GM23338 (cell line): Measurements from ENCODE around the gene DMRTB1.

ENCODE experiments used
- CREB1 ChIP-seq: fragments of 250-450 bp; sonication (Bioruptor Pico); IDR thresholded peaks from 2 replicates; pipeline ENCODE4 v1.5.0; 2020; ENCODE audit warnings: low read depth, mild to moderate bottlenecking, moderate library complexity
- CTCF ChIP-seq, 2 experiments: fragments of 200-600 bp in 1 of 2; sonication (generic) in 1 of 2; conservative IDR thresholded peaks; 2 replicates each; pipeline versions ENCODE4 v1.5.1 to v1.6.1; 2016 to 2017; ENCODE audit warnings: antibody characterized with exemption in 2 of 2, low read depth in 2 of 2, mild to moderate bottlenecking in 2 of 2, moderate library complexity in 1 of 2
- EZH2 ChIP-seq: fragments of 200-600 bp; sonication (generic); IDR thresholded peaks from one replicate; pipeline ENCODE4 v1.8.0; 2017; ENCODE audit warnings: antibody characterized with exemption, mild to moderate bottlenecking, low read depth; ENCODE audit not compliant: unreplicated experiment
- EZH2phosphoT487 ChIP-seq: fragments of 200-600 bp; sonication (generic); IDR thresholded peaks from one replicate; pipeline ENCODE4 v1.8.1; 2018; ENCODE audit warnings: antibody characterized with exemption; ENCODE audit not compliant: unreplicated experiment
- JUNB ChIP-seq: IDR thresholded peaks from one replicate; pipeline ENCODE4 v1.6.1; 2016; ENCODE audit warnings: antibody characterized with exemption; ENCODE audit not compliant: unreplicated experiment
- POLR2AphosphoS5 ChIP-seq: IDR thresholded peaks from 2 replicates; pipeline ENCODE4 v1.6.1; 2016; ENCODE audit warnings: antibody characterized with exemption, low read depth
- REST ChIP-seq: IDR thresholded peaks from one replicate; pipeline ENCODE4 v1.6.1; 2018; ENCODE audit warnings: antibody characterized with exemption; ENCODE audit not compliant: unreplicated experiment

- TF ChIP-seq EZH2 (no peak), CTCF (conservative IDR thresholded peaks at IDR 0.05; ENCODE audit: low read depth in 2 of 2) (no peak), POLR2AphosphoS5 (no peak), REST (no peak), CREB1 (CRISPR knock-in tag) (no peak), EZH2phosphoT487 (no peak), JUNB (no peak)
Measured at GRCh38 chr1:53510215-53510614, 51.0 kb downstream of the DMRTB1 start.
